Measurements from ENCODE around the gene TSPAN33.
A peak's percentile ranks its signal among the peaks of the same experiment; 100 is the strongest.

Gene TSPAN33

DNA sequence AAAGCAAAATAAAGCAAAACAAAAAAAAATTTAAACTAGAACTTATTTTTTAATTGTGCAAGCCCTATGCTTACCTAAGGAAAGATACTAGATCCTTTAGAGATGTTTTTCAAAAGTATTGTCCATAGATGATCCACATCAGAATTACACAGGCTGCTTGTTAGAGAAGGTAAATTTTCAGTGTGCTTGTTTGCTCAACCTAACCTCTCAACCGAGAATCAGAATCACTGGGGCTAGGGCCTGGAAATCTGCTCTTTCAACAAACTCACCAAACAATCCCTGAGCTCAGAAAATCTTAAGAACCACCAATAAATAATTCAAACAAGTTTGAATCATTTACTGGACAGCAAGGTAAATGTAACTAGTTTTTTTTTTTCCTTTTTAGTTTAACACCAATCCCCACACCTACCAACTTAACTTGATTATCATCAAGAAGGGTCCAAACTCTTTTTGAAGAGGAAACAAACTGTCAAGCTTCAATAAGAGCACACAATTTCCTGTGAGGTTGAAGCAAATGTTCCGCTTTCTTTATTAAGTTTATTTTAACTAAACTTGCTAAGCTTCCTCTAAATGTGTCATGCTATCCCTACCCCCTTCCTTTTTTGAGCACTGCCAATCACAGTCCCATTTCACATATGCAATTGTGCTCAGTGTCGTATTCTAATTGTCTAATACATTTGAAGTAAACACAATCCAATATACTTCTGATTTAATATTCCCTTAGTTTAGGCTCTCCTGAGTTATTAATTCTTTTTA, 7.4 kb upstream of the TSPAN33 start:
- no peak for DNase-seq (ENCODE audit: low read depth in 2 of 2)

- no peak for DNase-seq (ENCODE audit: low read depth in 2 of 2)
Observed at GRCh38 chr7:129143724-129144094, 798 bp upstream of the TSPAN33 start.

DNA sequence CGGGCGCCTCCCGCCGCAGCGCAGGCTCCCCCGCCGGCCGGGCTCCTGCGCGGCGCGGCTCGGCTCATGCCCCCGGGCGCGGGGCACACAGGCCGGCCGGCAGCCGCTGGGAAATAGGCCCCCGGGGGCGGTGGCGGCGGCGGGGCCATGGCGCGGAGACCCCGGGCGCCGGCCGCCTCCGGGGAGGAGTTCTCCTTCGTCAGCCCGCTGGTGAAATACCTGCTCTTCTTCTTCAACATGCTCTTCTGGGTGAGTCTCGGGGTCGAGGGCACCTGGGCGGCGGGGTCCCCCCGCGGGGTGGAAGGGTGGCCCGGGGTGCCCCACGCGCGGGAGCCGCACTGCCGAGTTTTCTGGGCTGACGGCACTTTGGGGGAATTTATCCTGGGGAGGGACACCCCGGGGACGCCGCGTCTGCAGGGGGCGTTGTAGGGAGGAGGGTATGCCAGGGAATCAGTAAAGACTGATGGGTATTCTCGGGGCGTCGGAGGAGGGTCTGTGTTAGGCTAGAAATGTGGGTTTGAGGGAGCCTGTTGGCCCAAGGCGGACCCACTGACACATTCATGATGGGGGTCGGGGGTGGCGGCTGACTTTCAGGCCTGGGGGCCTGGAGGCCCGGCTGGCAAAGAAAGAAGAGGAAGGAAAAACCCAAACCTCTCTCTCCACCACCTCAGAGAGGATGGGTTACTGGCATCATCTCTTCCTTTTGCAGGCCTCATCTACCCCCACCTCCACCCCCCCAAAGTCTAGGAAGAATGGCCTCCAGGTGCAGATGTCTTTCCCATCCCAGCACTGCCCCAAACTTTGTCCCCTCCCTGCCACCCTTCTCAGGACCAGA, 544 bp downstream of the TSPAN33 start:
- no peak for DNase-seq (ENCODE audit: low read depth in 2 of 2)

GRCh38 chr7:129146237-129146979, 1.9 kb downstream of the TSPAN33 start:
- DNase-seq (ENCODE audit: low read depth in 2 of 2), result no peak

GRCh38 chr7:129147731-129148130, 3.2 kb downstream of the TSPAN33 start:
- DNase-seq (ENCODE audit: low read depth in 2 of 2), result no peak

DNA sequence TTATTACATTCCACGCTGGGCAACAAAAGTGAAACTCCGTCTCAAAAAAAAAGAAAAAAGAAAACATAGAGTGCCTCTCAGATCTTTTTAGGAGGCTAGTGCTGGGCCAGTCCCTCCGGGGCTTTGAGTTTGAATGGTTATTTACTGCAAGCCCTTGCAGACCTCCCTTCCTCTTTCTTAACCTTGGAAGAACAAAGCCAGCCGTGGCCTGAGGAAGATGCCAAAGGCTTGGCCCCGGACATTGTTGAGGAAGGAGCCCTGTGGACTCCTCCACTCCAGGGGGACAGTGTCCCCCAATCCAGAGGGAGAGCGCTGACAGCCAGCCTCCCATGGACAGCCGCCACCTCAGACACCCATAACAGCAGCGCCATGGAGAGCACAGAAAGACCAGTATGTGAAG, 5.0 kb downstream of the TSPAN33 start:
- no peak for DNase-seq (ENCODE audit: low read depth in 2 of 2)

DNA sequence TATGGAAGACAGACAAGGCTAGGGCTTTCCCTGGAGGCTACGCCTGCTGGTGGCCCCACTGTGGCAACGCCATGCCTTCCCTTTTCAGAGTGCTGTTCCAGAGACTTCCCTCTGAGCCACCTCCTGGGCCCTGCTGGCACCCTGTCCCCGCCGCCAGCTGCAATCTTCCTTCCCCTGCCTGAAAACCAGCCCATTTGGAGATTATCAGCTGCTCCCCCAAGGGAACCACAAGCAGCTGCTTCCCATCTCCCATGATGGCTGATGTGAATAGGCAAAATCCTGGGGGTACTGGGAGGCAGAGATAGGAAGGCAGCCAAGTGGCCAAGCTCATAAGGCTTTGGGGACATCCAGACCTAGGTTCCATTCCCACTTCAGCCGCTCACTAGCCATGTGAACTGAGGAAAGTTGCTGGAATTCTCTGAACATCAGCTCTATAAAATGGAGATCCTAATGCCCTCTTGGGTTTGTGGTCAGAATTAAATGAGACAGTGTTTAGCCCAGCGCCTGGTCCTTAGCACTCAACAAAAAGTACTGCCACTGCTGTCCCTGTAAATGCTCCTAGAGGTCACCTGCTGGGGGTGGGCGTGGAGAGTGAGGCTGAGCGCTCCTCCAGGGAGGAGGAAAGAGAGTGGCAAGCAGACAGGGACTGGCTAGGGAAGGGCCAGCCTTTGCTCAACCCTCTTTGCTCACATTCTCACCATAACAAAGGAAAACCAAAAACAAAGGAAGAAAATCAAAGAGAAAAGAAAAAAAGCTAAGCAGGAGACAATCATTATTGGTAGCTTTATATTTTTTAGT, 5.9 kb downstream of the TSPAN33 start:
- DNase-seq (ENCODE audit: low read depth in 2 of 2), result no peak

GRCh38 chr7:129157651-129158050, 13.1 kb downstream of the TSPAN33 start:
- DNase-seq (ENCODE audit: low read depth in 2 of 2), result no peak

DNA sequence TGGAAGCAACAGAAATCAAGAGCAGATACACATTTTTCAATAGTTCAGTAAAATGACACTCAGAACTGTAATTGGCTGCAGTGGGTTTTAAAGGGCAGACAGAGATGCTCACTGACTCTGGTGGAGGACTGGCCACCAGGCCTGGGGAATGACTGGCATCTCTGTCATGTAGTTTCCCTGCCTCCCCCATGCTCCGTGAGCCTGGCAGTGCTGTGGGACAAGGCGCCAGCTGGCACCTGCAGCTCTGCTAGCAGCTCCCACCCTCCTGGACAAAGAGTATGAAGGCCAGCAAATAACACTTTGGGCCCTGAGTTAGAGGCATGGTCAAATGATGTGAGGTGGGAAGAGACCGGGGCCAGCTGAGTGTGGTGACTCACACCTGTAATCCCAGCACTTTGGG, 15.0 kb downstream of the TSPAN33 start:
- no peak for DNase-seq (ENCODE audit: low read depth in 2 of 2)

GRCh38 chr7:129160161-129160905, 15.8 kb downstream of the TSPAN33 start:
- DNase-seq (ENCODE audit: low read depth in 2 of 2), result no peak

DNA sequence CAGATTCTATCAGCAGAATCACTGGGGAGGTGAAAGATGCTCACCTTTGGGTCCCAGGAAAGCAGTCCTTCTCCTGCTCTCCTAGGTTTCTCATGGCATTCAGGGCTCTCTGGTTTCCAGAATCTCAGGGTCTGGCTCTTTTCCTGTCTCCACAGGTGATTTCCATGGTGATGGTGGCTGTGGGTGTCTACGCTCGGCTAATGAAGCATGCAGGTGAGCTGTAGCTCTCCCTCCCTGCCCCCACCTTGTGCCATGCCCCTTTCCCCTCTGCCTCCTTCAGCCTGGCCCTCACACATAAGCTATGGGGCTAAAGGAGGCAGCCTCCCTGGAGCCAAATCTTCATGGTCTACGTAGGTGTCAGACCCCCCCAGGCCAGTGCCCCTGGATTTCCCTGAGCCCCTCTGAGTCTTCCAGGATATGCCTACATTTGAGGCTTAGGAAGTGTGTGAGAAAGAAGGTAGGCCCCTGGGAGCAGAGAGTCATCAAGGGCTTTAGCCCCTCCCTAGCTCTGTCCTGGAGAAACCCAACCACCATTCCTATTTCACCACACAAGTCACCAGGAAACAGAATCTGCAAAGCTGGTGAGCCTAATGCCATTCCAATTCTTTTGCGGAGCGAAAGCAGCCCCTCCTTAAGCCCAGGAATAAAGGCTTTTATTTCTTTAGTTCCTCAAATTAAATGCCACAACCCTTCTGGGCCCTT, 17.2 kb downstream of the TSPAN33 start:
- no peak for DNase-seq (ENCODE audit: low read depth in 2 of 2)

DNA sequence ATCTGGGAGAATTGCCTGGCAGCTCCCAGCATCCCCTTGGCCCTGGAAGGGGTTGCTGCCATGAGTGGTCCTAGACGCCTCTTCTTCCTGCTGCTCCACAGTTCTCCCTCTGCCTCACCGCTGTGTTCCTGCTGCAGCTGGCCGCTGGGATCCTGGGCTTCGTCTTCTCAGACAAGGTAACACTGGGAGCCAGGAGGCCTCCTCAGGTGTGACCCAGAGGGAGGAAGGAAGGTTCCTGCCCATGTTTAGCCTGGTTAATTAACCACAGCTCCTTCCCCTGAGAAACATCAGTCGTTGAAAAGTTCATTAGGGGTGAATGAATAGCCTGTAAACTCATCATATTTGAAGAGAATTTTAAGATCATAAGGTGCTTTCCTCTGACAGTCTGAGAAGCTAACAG, 18.2 kb downstream of the TSPAN33 start:
- no peak for DNase-seq (ENCODE audit: low read depth in 2 of 2)

- no peak for DNase-seq (ENCODE audit: low read depth in 2 of 2)
Observed at GRCh38 chr7:129163875-129164544, 19.5 kb downstream of the TSPAN33 start.

- DNase-seq (ENCODE audit: low read depth in 2 of 2), result no peak
Observed at GRCh38 chr7:129166745-129167144, 22.2 kb downstream of the TSPAN33 start.

DNA sequence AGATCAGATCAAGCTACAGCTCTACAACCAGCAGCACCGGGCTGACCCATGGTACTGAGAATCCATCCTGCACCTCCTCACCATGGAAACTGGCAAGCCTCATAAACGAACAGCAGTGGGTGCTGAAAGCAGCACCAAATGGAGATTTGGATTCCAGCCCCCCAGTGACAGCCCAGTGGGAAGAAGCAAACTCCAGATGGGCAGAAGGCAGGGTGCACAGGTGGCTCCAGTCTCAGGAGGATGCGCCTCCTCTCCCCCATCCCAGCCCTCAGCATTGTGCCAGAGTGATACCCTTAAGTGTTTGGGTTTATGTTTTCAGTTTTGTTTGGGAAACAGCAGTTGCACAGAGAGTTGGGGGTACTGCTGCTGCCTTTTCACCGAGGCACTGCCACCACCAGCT, 23.3 kb downstream of the TSPAN33 start:
- no peak for DNase-seq (ENCODE audit: low read depth in 2 of 2)

DNA sequence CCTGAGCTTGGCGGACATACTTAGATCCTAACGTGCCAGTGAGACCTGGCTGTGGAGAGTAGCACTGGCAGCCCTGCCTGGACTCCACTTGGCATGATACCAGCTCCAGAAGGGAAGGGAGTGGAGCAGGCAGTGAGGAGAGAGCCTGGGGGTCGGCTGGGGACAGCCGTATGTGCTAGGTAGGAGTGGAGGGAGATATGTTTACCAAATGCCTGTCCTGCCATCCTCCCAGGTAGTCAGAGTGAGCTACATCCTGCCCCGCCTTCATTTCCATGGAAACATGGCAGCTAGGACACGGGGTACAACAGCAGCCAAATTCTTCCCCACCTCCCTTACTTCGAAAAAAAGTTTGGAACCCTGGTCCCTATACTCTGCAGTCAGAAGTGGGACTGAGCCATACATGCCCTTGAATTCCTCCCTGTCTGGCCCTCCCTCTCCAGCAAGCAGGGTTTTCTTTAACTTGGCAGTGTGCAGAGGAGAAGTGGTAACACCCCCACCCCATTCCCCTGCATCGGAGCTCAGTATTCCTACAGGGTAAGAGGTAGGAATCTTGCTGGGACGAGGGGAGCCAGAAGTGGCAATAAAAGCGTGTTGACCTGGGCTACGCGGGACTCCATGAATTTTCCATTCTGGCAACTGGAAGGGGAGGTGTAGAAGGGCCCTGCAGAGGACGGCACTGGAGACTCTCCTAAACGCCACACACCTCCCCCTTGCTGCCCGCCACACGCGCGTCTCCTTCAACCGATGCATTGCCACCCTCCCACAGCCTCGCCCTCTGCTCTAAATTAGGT, 23.9 kb downstream of the TSPAN33 start:
- DNase-seq (ENCODE audit: low read depth in 2 of 2), result no peak

DNA sequence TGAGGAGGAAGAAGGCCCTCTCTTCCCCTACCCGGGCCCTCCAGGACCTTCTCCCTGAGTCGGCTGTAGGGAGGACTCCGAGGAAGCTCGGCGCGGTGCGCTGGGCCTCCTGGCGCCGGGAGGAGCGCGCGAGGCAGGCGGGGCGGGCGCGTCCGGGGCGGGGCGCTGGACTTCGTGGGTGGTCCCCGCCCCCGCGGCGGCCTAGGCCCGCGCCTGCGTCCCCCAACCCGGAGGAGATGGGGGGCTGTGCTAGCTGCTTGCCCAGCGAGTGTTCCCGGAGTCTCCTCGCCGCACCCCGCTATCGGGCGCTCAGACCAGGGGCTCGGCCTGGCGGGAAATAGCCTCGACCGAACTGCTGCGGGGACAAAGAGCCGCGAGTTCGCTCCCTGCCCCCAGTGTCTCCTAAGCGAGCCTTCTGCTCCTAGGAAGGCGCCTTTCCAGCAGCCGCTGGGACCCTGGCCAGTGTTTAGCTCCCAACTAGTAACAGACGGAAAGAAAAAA, 24.7 kb downstream of the TSPAN33 start:
- peak in 1 of 2 donors; percentile 24 for DNase-seq (ENCODE audit: low read depth in 2 of 2)

- peak in 1 of 2 donors; percentile 21 for DNase-seq (ENCODE audit: low read depth in 2 of 2)
Observed at GRCh38 chr7:129169686-129170440, 25.4 kb downstream of the TSPAN33 start.
